Dedifferentiated amniotic fluid mesenchymal stem cell (primary cell): ENCODE results near the gene ANLN.
A peak's percentile ranks its signal among the peaks of the same experiment; 100 is the strongest.
"Not testable (repeated sequence)": the region's sequence is repeated elsewhere in the genome, so short reads cannot be mapped to it uniquely, and the experiment has no call there.

ENCODE experiments used
- DNase-seq: peaks from one replicate; pipeline ENCODE4 v3.0.0-alpha.2; 2016; ENCODE audit errors: extremely low spot score

Gene ANLN

GRCh38 chr7:36466001-36466400, 76.3 kb downstream of the ANLN start:
- DNase-seq: not testable (repeated sequence)

- DNase-seq: peak; percentile 32
These were observed 78.9 kb downstream of the ANLN start for GRCh38 chr7:36468370-36469101.

GRCh38 chr7:36469236-36469635, 79.6 kb downstream of the ANLN start:
- DNase-seq: no peak

DNA sequence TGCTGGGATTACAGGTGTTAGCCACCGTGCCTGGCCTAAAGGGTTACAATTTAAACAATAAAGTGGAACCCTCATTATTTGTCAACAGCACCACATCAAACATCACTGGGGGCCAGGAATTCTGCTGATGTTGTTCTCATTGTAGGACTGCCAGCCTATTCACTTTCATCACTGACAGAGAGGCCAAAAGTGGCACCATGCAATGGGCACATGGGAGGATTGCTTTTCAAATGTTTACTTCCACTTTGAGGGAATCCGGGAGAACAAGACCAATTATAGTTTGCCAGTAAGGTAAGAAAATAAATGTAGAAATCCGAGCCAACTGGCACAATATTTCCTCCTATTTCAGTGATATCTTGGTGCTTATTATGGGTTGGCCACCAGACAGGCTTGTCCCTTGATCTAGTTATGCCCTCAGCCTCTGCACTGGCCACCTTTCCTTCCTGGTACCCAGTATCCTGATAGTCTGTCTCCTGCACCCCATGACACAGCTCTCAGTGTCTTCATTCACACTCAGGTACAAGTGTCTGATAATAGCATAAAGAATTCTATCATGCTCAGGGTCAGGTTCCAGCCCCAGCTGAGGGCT, 82.6 kb downstream of the ANLN start:
- DNase-seq: no peak

GRCh38 chr7:36473454-36474282, 84.0 kb downstream of the ANLN start:
- DNase-seq: no peak

- DNase-seq: no peak
These were observed 84.8 kb downstream of the ANLN start for GRCh38 chr7:36474283-36475010.

DNA sequence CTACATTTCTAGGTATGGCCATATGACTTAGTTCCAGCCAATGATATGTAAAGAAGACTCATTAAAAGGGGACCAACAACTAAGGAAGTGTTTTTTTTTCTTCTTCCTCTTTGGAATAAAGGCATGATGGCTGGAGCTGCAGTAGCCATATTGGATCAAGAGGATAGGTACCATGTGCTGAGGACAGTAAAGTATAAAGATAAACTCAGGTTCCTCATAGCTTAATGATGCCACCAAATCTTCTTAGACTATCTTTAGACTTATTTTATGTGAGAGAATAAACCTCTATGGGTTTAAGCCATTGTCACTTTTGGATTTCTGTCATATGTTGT, 85.3 kb downstream of the ANLN start:
- DNase-seq: no peak

DNA sequence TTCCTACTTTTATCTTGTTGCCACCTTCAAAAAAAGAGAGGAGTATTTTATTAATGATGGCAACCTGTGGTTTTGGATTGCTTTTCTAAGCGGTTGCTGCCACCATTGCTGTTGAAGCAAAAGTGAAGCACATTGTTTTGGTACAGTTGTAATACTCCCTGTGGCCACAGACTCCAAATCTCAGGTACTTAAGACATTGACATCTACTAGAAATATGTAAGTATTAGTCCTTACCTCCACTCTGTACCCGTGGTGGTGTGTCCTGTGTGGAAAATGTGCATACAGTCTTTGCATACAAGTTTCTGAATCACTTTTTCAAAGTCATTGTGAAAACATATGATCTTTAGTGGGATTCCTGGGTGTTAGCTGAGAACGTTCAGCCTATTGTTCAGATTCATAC, 85.7 kb downstream of the ANLN start:
- no peak for DNase-seq

- no peak for DNase-seq
These were observed 89.1 kb downstream of the ANLN start for GRCh38 chr7:36478745-36479144.

- not testable (repeated sequence) for DNase-seq
These were observed 94.2 kb downstream of the ANLN start for GRCh38 chr7:36483853-36484252.

- no peak for DNase-seq
These were observed 94.6 kb downstream of the ANLN start for GRCh38 chr7:36484265-36484664.

GRCh38 chr7:36486336-36486735, 96.7 kb downstream of the ANLN start:
- DNase-seq: no peak

DNA sequence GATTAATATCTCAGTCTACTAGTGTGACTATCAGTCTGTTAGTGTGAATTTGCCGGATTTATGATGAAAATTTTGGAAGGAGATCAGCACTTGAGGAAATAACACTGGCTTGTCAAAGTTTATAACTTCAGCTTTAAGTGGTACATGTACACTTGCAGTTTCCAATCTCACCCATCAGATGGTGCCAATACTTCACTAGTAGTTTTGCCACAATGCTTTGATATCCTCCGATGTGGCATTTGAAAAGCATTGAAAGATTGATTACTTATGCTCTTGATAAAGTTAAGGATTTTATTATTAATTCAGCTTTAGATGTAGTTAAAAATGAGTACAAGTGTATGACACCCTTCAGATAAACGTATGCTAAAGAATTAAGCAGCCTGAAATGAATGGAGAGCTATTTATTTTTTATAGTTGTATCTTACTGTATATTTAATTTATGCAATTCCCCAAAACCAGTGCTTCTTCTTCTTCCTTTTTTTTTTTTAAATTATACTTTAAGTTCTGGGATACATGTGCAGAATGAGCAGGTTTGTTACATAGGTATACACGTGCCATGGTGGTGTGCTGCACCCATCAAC, 98.2 kb downstream of the ANLN start:
- peak; percentile 65 for DNase-seq

DNA sequence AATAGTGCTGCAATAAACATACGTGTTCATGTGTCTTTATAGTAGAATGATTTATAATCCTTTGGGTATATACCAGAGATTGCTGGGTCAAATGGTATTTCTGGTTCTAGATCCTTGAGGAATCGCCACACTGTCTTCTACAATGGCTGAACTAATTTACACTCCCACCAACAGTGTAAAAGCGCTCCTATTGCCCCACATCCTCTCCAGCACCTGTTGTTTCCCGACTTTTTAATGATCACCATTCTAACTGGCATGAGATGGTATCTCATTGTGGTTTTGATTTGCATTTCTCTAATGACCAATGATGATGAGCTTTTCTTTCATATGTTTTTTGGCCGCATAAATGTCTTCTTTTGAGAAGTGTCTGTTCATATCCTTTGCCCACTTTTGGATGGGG, 99.0 kb downstream of the ANLN start:
- DNase-seq: not testable (repeated sequence)

DNA sequence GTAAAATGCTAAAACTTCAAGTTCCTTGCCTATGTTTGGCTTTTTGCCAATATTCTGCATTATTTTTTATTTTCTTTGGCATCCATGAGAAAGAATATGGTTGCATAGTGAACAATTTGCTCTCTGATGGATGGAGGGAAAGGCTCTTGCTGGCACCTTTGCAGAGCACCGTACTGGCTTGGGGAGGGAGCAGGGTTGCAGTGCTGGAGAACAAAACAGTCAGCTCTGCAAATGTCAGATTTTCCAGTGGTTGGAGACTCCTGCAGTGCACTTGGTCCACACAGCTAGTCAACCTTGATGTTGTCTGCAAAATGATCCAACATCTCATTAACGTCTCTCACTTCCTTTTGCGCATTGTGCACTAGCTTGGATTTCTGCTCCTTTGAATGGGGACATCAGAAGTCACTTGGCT, 100.8 kb downstream of the ANLN start:
- DNase-seq: no peak

GRCh38 chr7:36491317-36491716, 101.7 kb downstream of the ANLN start:
- DNase-seq: no peak

DNA sequence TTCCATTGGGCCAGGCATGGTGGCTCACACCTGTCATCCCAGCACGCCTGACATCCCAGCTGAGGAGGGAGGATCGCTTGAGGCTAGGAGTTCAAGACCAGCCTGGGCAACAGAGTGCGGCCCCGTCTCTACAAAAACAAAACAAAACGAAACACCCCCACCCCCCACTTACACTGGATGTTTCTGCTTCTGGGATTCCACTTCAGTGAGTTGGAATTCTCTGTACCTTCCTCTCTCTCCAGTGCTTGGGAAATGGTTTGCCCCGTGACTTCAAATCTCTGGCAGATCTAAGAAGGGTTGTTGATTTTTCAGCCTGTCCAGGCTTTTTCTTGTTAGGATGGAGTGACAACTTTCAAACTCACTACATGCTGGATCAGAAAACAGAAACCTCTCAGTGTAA, 106.9 kb downstream of the ANLN start:
- DNase-seq: no peak

GRCh38 chr7:36497176-36497575, 107.5 kb downstream of the ANLN start:
- DNase-seq: not testable (repeated sequence)

GRCh38 chr7:36497775-36498174, 108.1 kb downstream of the ANLN start:
- DNase-seq: no peak
